ENCODE data around the gene CDHR3.

The CDHR3 gene

GRCh38 chr7:105975770-105976417 is 12.8 kb downstream of the CDHR3 start:
- H3K27me3 ChIP-seq (ENCODE audit: insufficient read depth, low read depth): no peaks in the 10 kb centered on the region
- no peak overlapping the region for H2AFZ ChIP-seq (ENCODE audit: low read depth)
- H3K4me3 ChIP-seq (IDR thresholded peaks at IDR 0.05; ENCODE audit: insufficient read depth, low read depth, low read length): no peak overlapping the region
- no peak overlapping the region for H3K4me2 ChIP-seq
- no peak overlapping the region for H3K9ac ChIP-seq
- no peak overlapping the region for H3K27ac ChIP-seq
- H3K4me1 ChIP-seq (ENCODE audit: low read depth, poor library complexity, severe bottlenecking): no peaks in the 10 kb centered on the region
- TF ChIP-seq CTCF (conservative IDR thresholded peaks at IDR 0.05; ENCODE audit: low read depth, low read length): no peak
- H3K36me3 ChIP-seq (ENCODE audit: insufficient read depth): no peaks in the 10 kb centered on the region
- H3K79me2 ChIP-seq (ENCODE audit: insufficient read depth, low read depth): no peaks in the 10 kb centered on the region
- no peaks in the 10 kb centered on the region for H4K20me1 ChIP-seq (ENCODE audit: insufficient read depth)

GRCh38 chr7:105976868-105977267 is 13.8 kb downstream of the CDHR3 start:
- no peak overlapping the region for H3K4me3 ChIP-seq (IDR thresholded peaks at IDR 0.05; ENCODE audit: insufficient read depth, low read depth, low read length)
- no peaks in the 10 kb centered on the region for H3K79me2 ChIP-seq (ENCODE audit: insufficient read depth, low read depth)
- H4K20me1 ChIP-seq (ENCODE audit: insufficient read depth): no peaks in the 10 kb centered on the region
- no peak overlapping the region for H3K27ac ChIP-seq
- no peak overlapping the region for H3K4me2 ChIP-seq
- H3K36me3 ChIP-seq (ENCODE audit: insufficient read depth): no peaks in the 10 kb centered on the region
- no peak for TF ChIP-seq CTCF (conservative IDR thresholded peaks at IDR 0.05; ENCODE audit: low read depth, low read length)
- H3K4me1 ChIP-seq (ENCODE audit: low read depth, poor library complexity, severe bottlenecking): no peaks in the 10 kb centered on the region
- no peak overlapping the region for H2AFZ ChIP-seq (ENCODE audit: low read depth)
- no peaks in the 10 kb centered on the region for H3K27me3 ChIP-seq (ENCODE audit: insufficient read depth, low read depth)
- no peak overlapping the region for H3K9ac ChIP-seq

- no peaks in the 10 kb centered on the region for H3K4me1 ChIP-seq (ENCODE audit: low read depth, poor library complexity, severe bottlenecking)
- H3K4me2 ChIP-seq: no peak overlapping the region
- H4K20me1 ChIP-seq (ENCODE audit: insufficient read depth): no peaks in the 10 kb centered on the region
- H3K36me3 ChIP-seq (ENCODE audit: insufficient read depth): no peaks in the 10 kb centered on the region
- H3K27me3 ChIP-seq (ENCODE audit: insufficient read depth, low read depth): no peaks in the 10 kb centered on the region
- no peak overlapping the region for H3K4me3 ChIP-seq (IDR thresholded peaks at IDR 0.05; ENCODE audit: insufficient read depth, low read depth, low read length)
- no peak overlapping the region for H3K27ac ChIP-seq
- H3K79me2 ChIP-seq (ENCODE audit: insufficient read depth, low read depth): no peaks in the 10 kb centered on the region
- no peak overlapping the region for H3K9ac ChIP-seq
- TF ChIP-seq CTCF (conservative IDR thresholded peaks at IDR 0.05; ENCODE audit: low read depth, low read length): no peak
- H2AFZ ChIP-seq (ENCODE audit: low read depth): no peak overlapping the region
Measured at GRCh38 chr7:105978035-105978434, 15.0 kb downstream of the CDHR3 start.

GRCh38 chr7:105978974-105979373 is 15.9 kb downstream of the CDHR3 start:
- H3K4me2 ChIP-seq: no peak overlapping the region
- no peak overlapping the region for H2AFZ ChIP-seq (ENCODE audit: low read depth)
- H3K27ac ChIP-seq: no peak overlapping the region
- H4K20me1 ChIP-seq (ENCODE audit: insufficient read depth): no peaks in the 10 kb centered on the region
- no peaks in the 10 kb centered on the region for H3K79me2 ChIP-seq (ENCODE audit: insufficient read depth, low read depth)
- H3K4me3 ChIP-seq (IDR thresholded peaks at IDR 0.05; ENCODE audit: insufficient read depth, low read depth, low read length): no peak overlapping the region
- H3K9ac ChIP-seq: no peak overlapping the region
- H3K27me3 ChIP-seq (ENCODE audit: insufficient read depth, low read depth): no peaks in the 10 kb centered on the region
- no peaks in the 10 kb centered on the region for H3K36me3 ChIP-seq (ENCODE audit: insufficient read depth)
- TF ChIP-seq CTCF (conservative IDR thresholded peaks at IDR 0.05; ENCODE audit: low read depth, low read length): no peak
- no peaks in the 10 kb centered on the region for H3K4me1 ChIP-seq (ENCODE audit: low read depth, poor library complexity, severe bottlenecking)
